ENCODE data around the gene CHCHD6. TPM values are rescaled to one million over a fixed set of nuclear protein-coding genes. Genes with fewer than 3 reads are reported as not detected.
A peak's percentile ranks its signal among the peaks of the same experiment; 100 is the strongest.

Gene CHCHD6
- total RNA-seq, 4 donors from 2014 or later = 2.4 to 44.6 (median 5.1) TPM

DNA sequence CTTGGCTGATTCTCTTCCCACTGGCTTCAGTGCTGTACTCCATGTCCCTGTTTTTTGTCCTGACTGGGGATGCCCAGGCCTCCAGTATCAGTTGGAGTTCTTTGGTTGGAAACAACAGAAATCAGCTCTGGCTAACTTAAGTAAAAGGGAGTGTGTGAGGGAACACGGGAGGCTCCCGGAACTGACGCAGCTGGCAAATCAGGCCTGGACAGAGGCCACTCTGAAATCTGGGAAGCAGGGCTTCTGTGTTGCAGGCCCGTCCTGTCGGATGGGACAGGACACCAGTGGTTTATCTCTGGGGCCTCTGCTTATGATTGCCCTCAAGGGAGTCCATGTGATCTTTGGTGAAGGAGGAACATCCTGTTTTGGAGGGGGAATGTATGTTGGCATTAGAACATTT, 124.3 kb downstream of the CHCHD6 start:
- no peak for DNase-seq
- Histone ChIP-seq H3K4me1 (no peaks in the 10 kb centered on the region), H3K4me3 (no peak overlapping the region), H3K9me3 (no peaks in the 10 kb centered on the region), H3K27me3 (no peaks in the 10 kb centered on the region), H3K27ac (peak overlapping the region in 1 of 4 donors; percentile 5), H3K36me3 (no peaks in the 10 kb centered on the region)
- TF ChIP-seq POLR2A (IDR thresholded peaks at IDR 0.05) = no peak
- TF ChIP-seq, protein P1, sequence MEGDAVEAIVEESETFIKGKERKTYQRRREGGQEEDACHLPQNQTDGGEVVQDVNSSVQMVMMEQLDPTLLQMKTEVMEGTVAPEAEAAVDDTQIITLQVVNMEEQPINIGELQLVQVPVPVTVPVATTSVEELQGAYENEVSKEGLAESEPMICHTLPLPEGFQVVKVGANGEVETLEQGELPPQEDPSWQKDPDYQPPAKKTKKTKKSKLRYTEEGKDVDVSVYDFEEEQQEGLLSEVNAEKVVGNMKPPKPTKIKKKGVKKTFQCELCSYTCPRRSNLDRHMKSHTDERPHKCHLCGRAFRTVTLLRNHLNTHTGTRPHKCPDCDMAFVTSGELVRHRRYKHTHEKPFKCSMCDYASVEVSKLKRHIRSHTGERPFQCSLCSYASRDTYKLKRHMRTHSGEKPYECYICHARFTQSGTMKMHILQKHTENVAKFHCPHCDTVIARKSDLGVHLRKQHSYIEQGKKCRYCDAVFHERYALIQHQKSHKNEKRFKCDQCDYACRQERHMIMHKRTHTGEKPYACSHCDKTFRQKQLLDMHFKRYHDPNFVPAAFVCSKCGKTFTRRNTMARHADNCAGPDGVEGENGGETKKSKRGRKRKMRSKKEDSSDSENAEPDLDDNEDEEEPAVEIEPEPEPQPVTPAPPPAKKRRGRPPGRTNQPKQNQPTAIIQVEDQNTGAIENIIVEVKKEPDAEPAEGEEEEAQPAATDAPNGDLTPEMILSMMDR (IDR thresholded peaks at IDR 0.05) = no peak

DNA sequence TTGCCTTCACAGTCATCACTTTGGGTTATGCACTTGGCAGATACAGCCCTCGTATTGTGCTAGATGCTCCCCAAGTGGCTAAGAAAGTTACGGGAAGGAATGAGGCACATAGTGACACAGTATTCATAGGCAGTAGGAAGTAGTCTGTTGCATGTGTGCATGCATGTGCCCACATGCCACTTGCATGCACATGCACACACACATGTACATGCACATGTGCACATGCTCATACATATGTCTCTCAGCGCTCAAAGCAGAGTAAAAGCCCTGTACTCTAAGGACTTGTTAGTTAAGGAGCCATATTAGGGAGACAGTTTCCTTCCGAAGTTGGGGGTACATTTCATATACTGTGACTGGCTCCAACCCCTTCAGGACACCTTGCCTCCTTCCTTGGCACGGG, 128.9 kb downstream of the CHCHD6 start:
- no peaks in the 10 kb centered on the region for H3K36me3 ChIP-seq
- H3K27ac ChIP-seq = no peak overlapping the region
- no peaks in the 10 kb centered on the region for H3K9me3 ChIP-seq
- H3K27me3 ChIP-seq = no peaks in the 10 kb centered on the region
- no peak overlapping the region for H3K4me3 ChIP-seq
- TF ChIP-seq, protein P1 (IDR thresholded peaks at IDR 0.05) = no peak
- no peak for TF ChIP-seq POLR2A (IDR thresholded peaks at IDR 0.05)
- H3K4me1 ChIP-seq = no peaks in the 10 kb centered on the region
- DNase-seq = no peak

DNA sequence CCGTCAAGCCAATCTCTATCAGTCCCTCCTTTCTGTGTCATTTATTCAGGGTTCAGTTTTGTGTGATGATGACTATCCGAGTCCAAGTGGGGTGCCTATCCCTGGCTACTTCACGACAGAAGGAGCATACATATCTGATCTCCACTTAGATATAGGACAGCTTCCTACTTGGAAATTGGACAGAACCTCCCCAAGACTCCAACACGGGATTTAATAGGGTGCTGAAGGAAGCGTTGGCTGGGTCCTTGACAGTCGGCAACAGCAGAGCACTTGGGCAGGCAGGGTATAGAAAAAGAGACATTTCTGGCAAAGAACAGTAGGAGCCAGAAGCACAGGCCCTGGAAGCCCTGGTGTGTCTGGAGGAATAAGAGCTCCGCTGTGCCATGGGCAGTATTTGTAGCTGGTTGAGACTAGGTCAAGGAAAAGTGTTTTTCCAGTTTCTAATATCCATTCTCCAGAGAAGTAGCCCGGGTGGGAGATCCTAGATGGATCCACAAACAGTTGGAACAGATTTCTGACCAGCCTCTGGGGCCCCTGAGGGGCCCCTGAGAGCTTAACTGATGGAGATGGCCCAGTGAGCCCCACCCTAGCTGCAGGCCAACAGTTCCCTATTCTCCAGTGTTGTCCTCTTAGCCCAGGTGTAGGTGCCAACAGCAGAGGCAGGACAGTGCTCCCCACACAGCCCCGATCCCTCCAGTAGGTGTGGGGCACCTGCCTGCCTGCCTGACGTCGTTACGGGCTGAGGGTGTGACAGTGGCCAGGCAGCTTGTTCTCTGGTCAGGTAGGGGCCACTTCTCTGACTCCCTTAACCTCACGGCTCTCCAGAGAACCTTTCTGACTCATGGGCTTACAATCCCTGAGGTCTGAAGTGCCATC, 130.8 kb downstream of the CHCHD6 start:
- no peaks in the 10 kb centered on the region for H3K9me3 ChIP-seq
- H3K27me3 ChIP-seq = no peaks in the 10 kb centered on the region
- no peaks in the 10 kb centered on the region for H3K4me1 ChIP-seq
- H3K36me3 ChIP-seq = no peaks in the 10 kb centered on the region
- H3K27ac ChIP-seq = no peak overlapping the region
- DNase-seq = no peak
- H3K4me3 ChIP-seq = no peak overlapping the region
- TF ChIP-seq, protein P1 (IDR thresholded peaks at IDR 0.05) = no peak
- TF ChIP-seq POLR2A (IDR thresholded peaks at IDR 0.05) = no peak

DNA sequence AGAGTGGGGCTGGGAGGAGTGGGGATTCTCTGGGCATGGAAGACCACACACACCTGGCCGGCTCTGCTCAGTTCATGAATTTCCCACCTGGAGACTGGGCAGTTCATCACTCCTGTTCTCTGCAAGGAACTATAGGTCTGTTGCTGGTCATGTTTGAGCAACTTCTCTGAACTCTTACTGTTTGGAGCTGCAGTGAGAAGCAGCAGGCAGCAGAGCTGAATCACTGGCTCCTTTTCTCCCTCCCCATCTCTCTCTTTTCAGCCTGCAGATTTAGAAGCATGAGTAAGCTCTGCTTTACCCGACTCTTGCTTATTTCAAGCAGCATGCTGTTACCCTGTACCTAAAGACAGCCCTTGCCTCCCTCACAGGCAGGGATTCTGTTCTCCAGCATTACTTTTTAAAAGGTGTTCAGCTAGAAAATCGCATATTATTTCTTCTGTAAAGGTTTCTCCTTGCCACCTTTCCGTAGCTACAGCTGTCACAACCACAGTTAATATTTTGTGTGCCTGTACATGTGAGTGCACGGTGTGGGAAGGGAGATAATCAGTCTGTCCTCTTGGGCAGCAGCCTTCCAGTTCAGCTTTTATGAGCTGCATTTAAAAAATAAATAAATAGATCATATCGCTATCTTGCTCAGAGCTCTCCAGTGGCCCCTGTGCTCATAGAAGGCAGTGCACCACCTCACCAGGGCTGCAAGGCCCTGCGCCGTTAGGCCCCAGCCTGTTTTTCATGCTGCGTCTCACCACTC, 131.6 kb downstream of the CHCHD6 start:
- TF ChIP-seq, protein P1 (IDR thresholded peaks at IDR 0.05) = no peak
- no peak for TF ChIP-seq POLR2A (IDR thresholded peaks at IDR 0.05)
- Histone ChIP-seq H3K4me3 (no peak overlapping the region), H3K27me3 (no peaks in the 10 kb centered on the region), H3K9me3 (no peaks in the 10 kb centered on the region), H3K27ac (no peak overlapping the region), H3K36me3 (no peaks in the 10 kb centered on the region), H3K4me1 (no peaks in the 10 kb centered on the region)
- DNase-seq = no peak

DNA sequence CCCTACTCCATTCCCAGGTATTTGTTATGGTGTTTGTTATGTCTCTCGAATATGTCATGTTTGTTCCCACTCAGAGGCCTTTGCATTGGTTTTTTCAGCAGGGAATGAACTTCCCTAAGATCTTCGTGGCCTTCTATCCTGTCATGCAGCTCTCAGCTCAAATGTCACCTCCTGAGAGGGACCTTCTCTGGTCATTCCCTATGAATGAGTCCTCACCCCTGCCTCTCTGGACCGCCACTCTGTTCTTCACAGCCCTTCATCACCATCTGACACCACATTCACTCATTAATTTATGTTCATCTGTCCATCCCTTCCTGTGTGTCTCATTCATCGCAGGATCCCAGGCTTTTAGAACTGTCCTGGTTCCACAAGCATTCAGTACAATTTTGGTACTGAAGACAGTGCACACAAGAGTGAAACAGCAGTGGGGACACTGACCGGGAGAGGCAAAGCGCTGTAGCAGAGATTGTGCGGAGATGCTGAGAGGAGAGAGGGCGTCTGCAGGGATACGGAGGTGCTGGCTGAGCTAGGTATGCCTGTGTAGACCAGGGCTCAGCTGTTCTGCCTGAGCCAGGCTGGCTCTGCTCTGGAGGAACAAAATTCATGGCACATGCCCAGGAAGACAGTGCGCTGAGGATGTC, 132.3 kb downstream of the CHCHD6 start:
- Histone ChIP-seq H3K36me3 (no peaks in the 10 kb centered on the region), H3K4me3 (no peak overlapping the region), H3K9me3 (no peaks in the 10 kb centered on the region), H3K27ac (no peak overlapping the region), H3K27me3 (no peaks in the 10 kb centered on the region), H3K4me1 (no peaks in the 10 kb centered on the region)
- TF ChIP-seq, protein P1 (IDR thresholded peaks at IDR 0.05) = no peak
- TF ChIP-seq POLR2A (IDR thresholded peaks at IDR 0.05) = no peak
- DNase-seq = no peak
